HG03342 (cell line): ENCODE results near the gene ZFHX2.
"Not testable (repeated sequence)": the region's sequence is repeated elsewhere in the genome, so short reads cannot be mapped to it uniquely, and the experiment has no call there.

Experiments used
- ATAC-seq: cut with Tn5 transposase; IDR thresholded peaks from one replicate; pipeline ENCODE4 v1.9.1; 2021; ENCODE audit warnings: mild to moderate bottlenecking, moderate library complexity; ENCODE audit not compliant: unreplicated experiment

Gene ZFHX2

GRCh38 chr14:23551266-23552028 is at the start of gene ZFHX2:
ZFHX2 (minus strand) TSS chr14:23551765; CDS start chr14:23535325, 16,440 bp downstream.
- peak; percentile 42 for ATAC-seq

- ATAC-seq, result no peak
These were observed 49.2 kb upstream of the ZFHX2 start for GRCh38 chr14:23600806-23601205.

GRCh38 chr14:23600322-23600707 is 48.8 kb upstream of the ZFHX2 start:
- ATAC-seq, result no peak

GRCh38 chr14:23594191-23594590 is 42.6 kb upstream of the ZFHX2 start:
- ATAC-seq, result not testable (repeated sequence)

GRCh38 chr14:23590198-23590597 is 38.6 kb upstream of the ZFHX2 start:
- ATAC-seq, result no peak

GRCh38 chr14:23589606-23590005 is 38.0 kb upstream of the ZFHX2 start:
- ATAC-seq, result peak; percentile 5

- peak; percentile 96 for ATAC-seq
These were observed 37.5 kb upstream of the ZFHX2 start for GRCh38 chr14:23588884-23589598.

GRCh38 chr14:23584527-23585203 is 33.1 kb upstream of the ZFHX2 start:
- ATAC-seq, result not testable (repeated sequence)

GRCh38 chr14:23583761-23584526 is 32.4 kb upstream of the ZFHX2 start:
- not testable (repeated sequence) for ATAC-seq

- no peak for ATAC-seq
These were observed 31.6 kb upstream of the ZFHX2 start for GRCh38 chr14:23582906-23583760.

GRCh38 chr14:23580948-23581281 is 29.4 kb upstream of the ZFHX2 start:
- no peak for ATAC-seq

GRCh38 chr14:23580152-23580926 is 28.8 kb upstream of the ZFHX2 start:
- ATAC-seq, result no peak

- no peak for ATAC-seq
These were observed 28.2 kb upstream of the ZFHX2 start for GRCh38 chr14:23579739-23580138.

- no peak for ATAC-seq
These were observed 27.7 kb upstream of the ZFHX2 start for GRCh38 chr14:23579311-23579630.

GRCh38 chr14:23578560-23579310 is 27.2 kb upstream of the ZFHX2 start, which contains the start of gene JPH4:
JPH4 (minus strand) TSS chr14:23578790; CDS start chr14:23577453, 1,337 bp downstream.
- ATAC-seq, result no peak

- ATAC-seq, result no peak
These were observed 26.3 kb upstream of the ZFHX2 start for GRCh38 chr14:23577710-23578392.

- ATAC-seq, result no peak
These were observed 25.6 kb upstream of the ZFHX2 start for GRCh38 chr14:23577004-23577681.
